SU-DHL-6 (cell line): Measurements from ENCODE around the gene CLDN9.

Source experiments
- H2AFZ ChIP-seq: fragments of 200-600 bp; sonication (generic); 2 replicates; pipeline ENCODE4 v1.6.1; 2014; ENCODE audit warnings: low read depth, mild to moderate bottlenecking, moderate library complexity, mixed read lengths, antibody characterized with exemption, low read length; ENCODE audit not compliant: severe bottlenecking
- H3F3A ChIP-seq: fragments of 200-600 bp; shearing (Covaris generic); 2 replicates; pipeline ENCODE4 v1.6.0; 2016; ENCODE audit warnings: antibody characterized with exemption, mild to moderate bottlenecking; ENCODE audit not compliant: insufficient read depth
- H3K27ac ChIP-seq: fragments of 200-600 bp; sonication (generic); 2 replicates; pipeline ENCODE4 v1.5.1; 2016; ENCODE audit warnings: low read depth, mild to moderate bottlenecking, low read length, moderate library complexity, mixed read lengths
- H3K27me3 ChIP-seq: fragments of 200-600 bp; sonication (generic), shearing (Covaris generic); 2 replicates; pipeline ENCODE4 v1.6.0; 2014; ENCODE audit warnings: mild to moderate bottlenecking, low read length
- H3K36me3 ChIP-seq: fragments of 200-600 bp; sonication (generic); 2 replicates; pipeline ENCODE4 v1.6.1; 2014; ENCODE audit warnings: mild to moderate bottlenecking, low read length, mixed read lengths
- H3K4me2 ChIP-seq: fragments of 300-600, 200-600 bp; shearing (Covaris generic), sonication (generic); 2 replicates; pipeline ENCODE4 v1.6.0; 2014; ENCODE audit warnings: low read length, low read depth, mild to moderate bottlenecking; ENCODE audit not compliant: poor library complexity, severe bottlenecking
- H3K4me3 ChIP-seq: fragments of 200-600 bp; sonication (generic); 2 replicates; pipeline ENCODE4 v1.5.1; 2014; ENCODE audit warnings: antibody characterized with exemption, low read length, mild to moderate bottlenecking, mixed read lengths; ENCODE audit not compliant: insufficient read depth, poor library complexity, severe bottlenecking
- H3K79me2 ChIP-seq: fragments of 200-600 bp; sonication (generic); 2 replicates; pipeline ENCODE4 v1.6.1; 2014; ENCODE audit warnings: mild to moderate bottlenecking, low read length, moderate library complexity; ENCODE audit not compliant: insufficient read depth
- H3K9ac ChIP-seq: fragments of 200-600 bp; sonication (generic); 2 replicates; pipeline ENCODE4 v1.7.0; 2014; ENCODE audit warnings: mild to moderate bottlenecking, low read length
- H3K9me2 ChIP-seq: fragments of 200-600 bp; sonication (generic); replicated peaks from 2 replicates; pipeline ENCODE4 v1.6.1; 2014; ENCODE audit warnings: low read length; ENCODE audit not compliant: insufficient read depth
- H3K9me3 ChIP-seq: fragments of 200-600 bp; sonication (generic); 2 replicates; pipeline ENCODE4 v1.6.1; 2014; ENCODE audit warnings: low read length, mixed read lengths; ENCODE audit not compliant: insufficient read depth
- H4K20me1 ChIP-seq: fragments of 200-600 bp; sonication (generic); 2 replicates; pipeline ENCODE4 v1.6.1; 2014; ENCODE audit warnings: low read depth, mild to moderate bottlenecking, antibody characterized with exemption, low read length, moderate library complexity, mixed read lengths
- CTCF ChIP-seq: fragments of 200-600 bp; sonication (generic); IDR thresholded peaks from one replicate; pipeline ENCODE4 v1.5.1; 2017; ENCODE audit warnings: antibody characterized with exemption, mild to moderate bottlenecking, low read length, moderate library complexity; ENCODE audit not compliant: insufficient read depth, poor library complexity, severe bottlenecking
- EZH2phosphoT487 ChIP-seq: fragments of 200-600 bp; sonication (generic), shearing (Covaris generic); conservative IDR thresholded peaks from 2 replicates; pipeline ENCODE4 v1.6.1; 2018; ENCODE audit warnings: mild to moderate bottlenecking, antibody characterized with exemption, low read length, moderate library complexity, mixed read lengths

Gene CLDN9

GRCh38 chr16:3057181-3058138 is 44.7 kb downstream of the CLDN9 start:
- Histone ChIP-seq H3K4me3 (peak overlapping the region; percentile 81), H4K20me1 (no peaks in the 10 kb centered on the region), H3K36me3 (no peaks in the 10 kb centered on the region), H3K9ac (peak overlapping the region; percentile 96; the same call in 1 of the 2 replicates), H3K79me2 (no peaks in the 10 kb centered on the region), H3K27ac (no peak overlapping the region), H2AFZ (no peak overlapping the region), H3F3A (0 out of 2 replicates have a peak, but pooled peaks cover 4% of the 10 kb centered on the region), H3K9me2 (no peaks in the 10 kb centered on the region), H3K9me3 (no peaks in the 10 kb centered on the region), H3K4me2 (peak overlapping the region; percentile 57), H3K27me3 (no peaks in the 10 kb centered on the region)
- TF ChIP-seq CTCF: no peak
- no peak for TF ChIP-seq EZH2phosphoT487

GRCh38 chr16:3058139-3059030 is 45.7 kb downstream of the CLDN9 start:
- Histone ChIP-seq H3K9me2 (no peaks in the 10 kb centered on the region), H3F3A (0 out of 2 replicates have a peak, but pooled peaks cover 4% of the 10 kb centered on the region), H3K36me3 (no peaks in the 10 kb centered on the region), H3K4me2 (peak overlapping the region; percentile 57), H3K27ac (peak overlapping the region; percentile 49; the same call in 1 of the 2 replicates), H3K79me2 (no peaks in the 10 kb centered on the region), H4K20me1 (no peaks in the 10 kb centered on the region), H3K9me3 (no peaks in the 10 kb centered on the region), H3K9ac (peak overlapping the region; percentile 96), H2AFZ (peak overlapping the region; percentile 49), H3K4me3 (peak overlapping the region; percentile 81), H3K27me3 (no peaks in the 10 kb centered on the region)
- TF ChIP-seq CTCF: no peak
- no peak for TF ChIP-seq EZH2phosphoT487

GRCh38 chr16:3059041-3059722 is 46.5 kb downstream of the CLDN9 start:
- H3K9ac ChIP-seq: peak overlapping the region; percentile 96

More at GRCh38 chr16:3059041-3059722, 46.5 kb downstream of the CLDN9 start:
- TF ChIP-seq EZH2phosphoT487: no peak
- peak; percentile 67 for TF ChIP-seq CTCF
- Histone ChIP-seq H2AFZ (peak overlapping the region; percentile 49), H3K27ac (peak overlapping the region; percentile 49; the same call in 1 of the 2 replicates), H3K36me3 (no peaks in the 10 kb centered on the region), H4K20me1 (no peaks in the 10 kb centered on the region), H3F3A (0 out of 2 replicates have a peak, but pooled peaks cover 4% of the 10 kb centered on the region), H3K9me2 (no peaks in the 10 kb centered on the region), H3K4me2 (peak overlapping the region; percentile 57), H3K4me3 (peak overlapping the region; percentile 81), H3K27me3 (no peaks in the 10 kb centered on the region), H3K9me3 (no peaks in the 10 kb centered on the region), H3K79me2 (no peaks in the 10 kb centered on the region)
